Panc1 (cell line): Measurements from ENCODE around the gene SLC41A3. TPM values are rescaled to one million over a fixed set of nuclear protein-coding genes. Genes with fewer than 3 reads are reported as not detected.
"Not testable (repeated sequence)": the region's sequence is repeated elsewhere in the genome, so short reads cannot be mapped to it uniquely, and the experiment has no call there.

ENCODE experiments used
- ATAC-seq: fragments of 200-7000 bp; cut with Tn5 transposase; 2 replicates; pipeline ENCODE4 v1.9.1; 2020; ENCODE audit warnings: mild to moderate bottlenecking, moderate library complexity
- BruUV-seq: library from RNA; stranded (reverse); fragments of 400-500 nt; replicated peaks from 2 replicates; lab custom pipeline; 2021; lab: Mats Ljungman, UMichigan
- CTCF ChIA-PET: fragments of 300-600 bp; sonication (Branson Sonifier 250); formaldehyde crosslinking; loops from one replicate; lab custom pipeline; 2022; ENCODE audit warnings: antibody characterized with exemption; lab: Charles Lee
- POLR2A ChIA-PET: fragments of 300-600 bp; sonication (Branson Sonifier 250); formaldehyde crosslinking; loops from one replicate; lab custom pipeline; 2022; ENCODE audit warnings: antibody characterized with exemption; lab: Charles Lee
- DNase-seq: peaks from one replicate; pipeline ENCODE4 v3.0.0-alpha.2; 2010; ENCODE audit warnings: low read depth, low spot score
- H3K27ac ChIP-seq: 2 replicates; pipeline ENCODE4 v1.5.1; 2011; ENCODE audit warnings: mild to moderate bottlenecking, low read length, inconsistent platforms
- H3K27me3 ChIP-seq: fragments of 200-500 bp; sonication (Bioruptor generic); 2 replicates; pipeline ENCODE4 v1.6.0; 2014; ENCODE audit warnings: low read length, inconsistent platforms; ENCODE audit not compliant: control insufficient read depth, insufficient read depth
- H3K36me3 ChIP-seq: fragments of 200-500 bp; sonication (Bioruptor generic); 2 replicates; pipeline ENCODE4 v1.5.1; 2014; ENCODE audit warnings: inconsistent platforms, mild to moderate bottlenecking, low read length, moderate library complexity; ENCODE audit not compliant: control insufficient read depth, insufficient read depth
- H3K4me1 ChIP-seq: 2 replicates; pipeline ENCODE4 v1.5.1; 2011; ENCODE audit warnings: inconsistent platforms, mild to moderate bottlenecking, low read length, moderate library complexity; ENCODE audit not compliant: control insufficient read depth, insufficient read depth
- H3K4me3 ChIP-seq, 2 experiments: 2 replicates each; pipeline ENCODE4 v1.5.1; 2011 to 2012; ENCODE audit warnings: low read depth in 2 of 2, low read length in 2 of 2, mild to moderate bottlenecking in 2 of 2, inconsistent platforms in 1 of 2, moderate library complexity in 1 of 2
- H3K9me3 ChIP-seq: fragments of 200-500 bp; sonication (Bioruptor generic); 2 replicates; pipeline ENCODE4 v1.5.1; 2014; ENCODE audit warnings: low read depth, mild to moderate bottlenecking, inconsistent platforms, low read length, moderate library complexity; ENCODE audit not compliant: control insufficient read depth, insufficient read depth
- POLR2AphosphoS5 ChIP-seq: IDR thresholded peaks from 2 replicates; pipeline ENCODE4 v1.6.1; 2012; ENCODE audit warnings: mild to moderate bottlenecking, low read depth, low read length, moderate library complexity
- SIN3A ChIP-seq: IDR thresholded peaks from 2 replicates; pipeline ENCODE4 v1.6.1; 2012; ENCODE audit warnings: low read depth, mild to moderate bottlenecking, low read length, moderate library complexity, borderline replicate concordance; ENCODE audit not compliant: insufficient read depth
- TCF7L2 ChIP-seq: IDR thresholded peaks from 2 replicates; pipeline ENCODE4 v1.6.1; 2011; ENCODE audit warnings: mild to moderate bottlenecking, low read depth, low read length, inconsistent platforms
- in situ Hi-C: cut with HindIII; loops from 2 replicates; pipeline ENCODE4 v1.10.0; 2016; ENCODE audit warnings: low sequenced_read_pairs, low pct_unique_long_range_greater_than_20kb
- intact Hi-C: fragments of 100-400 bp; cut with micrococcal nuclease; formaldehyde crosslinking; loops from one replicate; pipeline ENCODE4 v1.10.0; 2022; ENCODE audit not compliant: unreplicated experiment
- total RNA-seq: library from RNA; stranded (reverse); gene quantifications from one replicate; pipeline ENCODE4 v1.2.1, GENCODE V29; 2021; ENCODE audit not compliant: unreplicated experiment
- TF ChIP-seq, protein P1 (sequence below): fragments of 450-650 bp; IDR thresholded peaks from 2 replicates; pipeline ENCODE4 v1.5.1; 2017; ENCODE audit warnings: mild to moderate bottlenecking
- TF ChIP-seq, protein P2 (sequence below), 2 experiments: IDR thresholded peaks; 2 replicates each; pipeline ENCODE4 v1.6.1; 2011 to 2012; ENCODE audit warnings: low read depth in 2 of 2, control low read depth in 1 of 2, low read length in 1 of 2, mild to moderate bottlenecking in 1 of 2, moderate library complexity in 1 of 2; ENCODE audit not compliant: insufficient read depth in 1 of 2

The SLC41A3 gene
- total RNA-seq, 1 experiment from 2014 or later: 39.0 TPM

DNA sequence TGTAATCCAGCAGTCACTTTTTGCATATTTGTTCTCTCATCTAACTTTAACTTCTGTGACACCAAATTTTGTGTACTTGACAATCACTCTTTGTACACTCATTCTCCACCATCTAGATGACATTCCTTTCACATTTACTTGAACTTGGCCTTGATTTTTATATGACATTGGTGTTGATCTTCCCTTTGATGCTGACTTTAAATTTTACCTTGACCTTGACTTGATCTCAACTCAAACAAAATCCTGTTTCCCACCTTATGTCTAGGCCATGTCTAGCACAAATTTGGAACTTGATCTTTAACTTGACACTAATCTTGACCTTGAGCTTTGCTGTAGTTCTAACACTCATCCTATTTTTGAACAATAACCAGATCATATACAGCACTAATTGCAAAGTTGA is 81.7 kb downstream of the SLC41A3 start:
- DNase-seq (no peak), ATAC-seq (no peak)
- Histone ChIP-seq H3K36me3 (no peaks in the 10 kb centered on the region), H3K9me3 (no peaks in the 10 kb centered on the region), H3K4me1 (no peaks in the 10 kb centered on the region), H3K27me3 (no peaks in the 10 kb centered on the region), H3K27ac (no peak overlapping the region), H3K4me3 (no peak overlapping the region)
- intact Hi-C loops: no loop called here
- TF ChIP-seq SIN3A: no peak
- TF ChIP-seq, protein P1, sequence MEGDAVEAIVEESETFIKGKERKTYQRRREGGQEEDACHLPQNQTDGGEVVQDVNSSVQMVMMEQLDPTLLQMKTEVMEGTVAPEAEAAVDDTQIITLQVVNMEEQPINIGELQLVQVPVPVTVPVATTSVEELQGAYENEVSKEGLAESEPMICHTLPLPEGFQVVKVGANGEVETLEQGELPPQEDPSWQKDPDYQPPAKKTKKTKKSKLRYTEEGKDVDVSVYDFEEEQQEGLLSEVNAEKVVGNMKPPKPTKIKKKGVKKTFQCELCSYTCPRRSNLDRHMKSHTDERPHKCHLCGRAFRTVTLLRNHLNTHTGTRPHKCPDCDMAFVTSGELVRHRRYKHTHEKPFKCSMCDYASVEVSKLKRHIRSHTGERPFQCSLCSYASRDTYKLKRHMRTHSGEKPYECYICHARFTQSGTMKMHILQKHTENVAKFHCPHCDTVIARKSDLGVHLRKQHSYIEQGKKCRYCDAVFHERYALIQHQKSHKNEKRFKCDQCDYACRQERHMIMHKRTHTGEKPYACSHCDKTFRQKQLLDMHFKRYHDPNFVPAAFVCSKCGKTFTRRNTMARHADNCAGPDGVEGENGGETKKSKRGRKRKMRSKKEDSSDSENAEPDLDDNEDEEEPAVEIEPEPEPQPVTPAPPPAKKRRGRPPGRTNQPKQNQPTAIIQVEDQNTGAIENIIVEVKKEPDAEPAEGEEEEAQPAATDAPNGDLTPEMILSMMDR: no peak
- TF ChIP-seq POLR2AphosphoS5: no peak
- TF ChIP-seq, protein P2, sequence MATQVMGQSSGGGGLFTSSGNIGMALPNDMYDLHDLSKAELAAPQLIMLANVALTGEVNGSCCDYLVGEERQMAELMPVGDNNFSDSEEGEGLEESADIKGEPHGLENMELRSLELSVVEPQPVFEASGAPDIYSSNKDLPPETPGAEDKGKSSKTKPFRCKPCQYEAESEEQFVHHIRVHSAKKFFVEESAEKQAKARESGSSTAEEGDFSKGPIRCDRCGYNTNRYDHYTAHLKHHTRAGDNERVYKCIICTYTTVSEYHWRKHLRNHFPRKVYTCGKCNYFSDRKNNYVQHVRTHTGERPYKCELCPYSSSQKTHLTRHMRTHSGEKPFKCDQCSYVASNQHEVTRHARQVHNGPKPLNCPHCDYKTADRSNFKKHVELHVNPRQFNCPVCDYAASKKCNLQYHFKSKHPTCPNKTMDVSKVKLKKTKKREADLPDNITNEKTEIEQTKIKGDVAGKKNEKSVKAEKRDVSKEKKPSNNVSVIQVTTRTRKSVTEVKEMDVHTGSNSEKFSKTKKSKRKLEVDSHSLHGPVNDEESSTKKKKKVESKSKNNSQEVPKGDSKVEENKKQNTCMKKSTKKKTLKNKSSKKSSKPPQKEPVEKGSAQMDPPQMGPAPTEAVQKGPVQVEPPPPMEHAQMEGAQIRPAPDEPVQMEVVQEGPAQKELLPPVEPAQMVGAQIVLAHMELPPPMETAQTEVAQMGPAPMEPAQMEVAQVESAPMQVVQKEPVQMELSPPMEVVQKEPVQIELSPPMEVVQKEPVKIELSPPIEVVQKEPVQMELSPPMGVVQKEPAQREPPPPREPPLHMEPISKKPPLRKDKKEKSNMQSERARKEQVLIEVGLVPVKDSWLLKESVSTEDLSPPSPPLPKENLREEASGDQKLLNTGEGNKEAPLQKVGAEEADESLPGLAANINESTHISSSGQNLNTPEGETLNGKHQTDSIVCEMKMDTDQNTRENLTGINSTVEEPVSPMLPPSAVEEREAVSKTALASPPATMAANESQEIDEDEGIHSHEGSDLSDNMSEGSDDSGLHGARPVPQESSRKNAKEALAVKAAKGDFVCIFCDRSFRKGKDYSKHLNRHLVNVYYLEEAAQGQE (IDR thresholded peaks at IDR 0.05; ENCODE audit: insufficient read depth in 1 of 2, low read depth in 2 of 2, low read length in 1 of 2): no peak
- TF ChIP-seq TCF7L2: no peak
- POLR2A ChIA-PET: no interaction called here
- BruUV-seq: no TSS peak
- CTCF ChIA-PET: no interaction called here
- in situ Hi-C loops: no loop called here

DNA sequence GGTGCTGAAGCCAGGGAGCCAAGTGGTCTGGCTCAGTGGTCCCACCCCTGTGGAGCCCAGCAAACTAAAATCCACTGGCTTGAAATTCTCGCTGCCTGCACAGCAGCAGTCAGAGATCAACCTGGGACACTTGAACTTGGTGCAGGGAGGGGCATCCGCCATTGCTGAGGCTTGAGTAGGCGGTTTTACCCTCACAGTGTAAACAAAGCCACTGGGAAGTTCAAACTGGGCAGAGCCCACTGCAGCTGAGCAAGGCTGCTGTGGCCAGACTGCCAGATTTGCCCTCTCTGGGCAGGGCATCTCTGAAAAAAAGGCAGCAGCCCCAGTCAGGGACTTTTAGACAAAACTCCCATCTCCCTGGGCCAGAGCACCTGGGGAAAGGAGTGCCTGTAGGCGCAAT is 87.2 kb downstream of the SLC41A3 start:
- H3K36me3 ChIP-seq, DNase-seq, H3K9me3 ChIP-seq, intact Hi-C loops, POLR2A ChIA-PET, BruUV-seq, ATAC-seq, H3K27ac ChIP-seq, H3K27me3 ChIP-seq, H3K4me3 ChIP-seq, H3K4me1 ChIP-seq, in situ Hi-C loops, CTCF ChIA-PET: not testable (repeated sequence)

DNA sequence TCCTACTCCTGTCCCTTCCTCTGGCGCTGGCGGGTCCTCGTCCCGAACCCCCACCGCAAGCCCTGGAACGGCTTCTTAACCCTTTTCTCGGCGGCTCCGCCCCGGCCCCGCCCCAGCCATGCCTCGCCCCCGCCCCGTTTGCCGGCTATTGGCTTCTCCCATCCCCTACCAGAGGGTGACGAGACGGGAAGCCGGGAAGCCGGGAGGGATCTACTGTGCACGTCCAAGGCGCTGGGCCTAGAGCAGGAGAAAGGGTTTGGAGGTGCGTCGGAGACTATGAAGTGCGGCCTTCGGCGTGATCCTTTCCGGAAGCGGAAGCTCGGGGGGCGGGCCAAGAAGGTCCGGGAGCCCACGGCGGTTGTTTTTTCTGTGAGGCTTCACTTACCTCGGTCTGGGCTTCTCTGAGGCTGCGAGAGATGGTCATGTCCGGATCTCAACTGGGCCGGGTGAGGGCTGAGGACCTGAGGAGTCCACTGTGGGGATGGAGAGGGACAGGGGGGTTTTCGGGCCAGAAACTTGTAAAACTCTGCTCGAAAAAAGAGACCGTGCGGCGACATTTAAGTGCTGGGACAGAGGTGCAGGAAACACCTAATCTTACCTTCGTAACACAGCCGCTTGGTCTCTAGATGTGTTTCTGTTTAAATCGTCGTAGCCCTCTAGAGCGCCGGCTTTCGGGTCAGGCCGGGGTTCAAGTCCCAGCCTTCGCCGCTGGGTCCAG is 93.5 kb downstream of the SLC41A3 start:
- Histone ChIP-seq H3K4me1 (peaks cover 4% of the 10 kb centered on the region; the same call in 1 of the 2 replicates), H3K4me3 (peak overlapping the region; percentile 70 to 88), H3K27ac (peak overlapping the region; percentile 85), H3K36me3 (no peaks in the 10 kb centered on the region), H3K9me3 (no peaks in the 10 kb centered on the region), H3K27me3 (peaks cover 12% of the 10 kb centered on the region; the same call in 1 of the 2 replicates)
- ChIA-PET CTCF (no interaction called here), POLR2A (no interaction called here)
- DNase-seq (peak; percentile 10), ATAC-seq (peak; percentile 100)
- intact Hi-C loops (no loop called here), in situ Hi-C loops (no loop called here)
- no TSS peak for BruUV-seq
- peak; percentile 71 for TF ChIP-seq POLR2AphosphoS5
- no peak for TF ChIP-seq TCF7L2

DNA sequence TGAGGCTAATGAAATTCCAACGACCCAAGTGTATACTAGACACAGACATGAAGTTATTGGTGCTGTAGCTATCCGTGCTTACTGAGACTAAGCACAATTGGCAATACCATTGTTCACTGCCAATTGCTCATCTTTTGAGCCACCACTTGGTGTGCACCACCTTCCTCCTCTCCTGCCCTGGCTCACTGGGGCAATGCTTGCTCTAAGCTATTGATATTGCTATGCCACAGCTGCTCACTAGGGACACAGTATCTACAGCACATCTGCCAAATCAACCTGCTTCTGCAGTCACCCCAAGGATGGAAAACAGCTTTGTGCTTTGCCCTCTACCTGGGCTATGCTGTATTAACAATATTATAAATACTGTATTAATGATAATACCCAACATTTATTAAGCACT is 99.0 kb downstream of the SLC41A3 start:
- intact Hi-C loops, H3K36me3 ChIP-seq, H3K9me3 ChIP-seq, CTCF ChIA-PET, in situ Hi-C loops, BruUV-seq, H3K4me1 ChIP-seq, POLR2A ChIA-PET, H3K27ac ChIP-seq, DNase-seq, H3K4me3 ChIP-seq: not testable (repeated sequence)
- peak; percentile 75 for ATAC-seq
- peaks cover 18% of the 10 kb centered on the region for H3K27me3 ChIP-seq

DNA sequence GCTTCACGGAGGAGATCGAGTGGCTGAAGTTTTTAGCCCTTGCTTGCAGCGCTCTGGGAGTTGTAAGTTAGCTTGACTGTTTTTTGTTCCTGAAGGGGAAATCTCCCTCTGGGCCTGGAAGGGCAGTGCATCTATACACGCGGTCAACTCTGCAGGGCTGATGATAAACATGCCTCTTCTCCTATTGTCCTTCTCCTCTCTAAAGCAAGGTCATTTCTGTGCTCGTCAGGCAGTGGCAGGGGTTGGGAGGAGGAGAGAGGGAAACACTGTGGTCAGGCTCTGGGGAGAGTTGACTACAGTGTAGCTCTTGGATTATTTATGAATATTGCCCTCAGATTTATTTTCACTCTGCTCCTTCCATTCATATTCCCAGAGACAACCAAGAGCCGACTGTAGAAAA is 106.8 kb downstream of the SLC41A3 start:
- DNase-seq, CTCF ChIA-PET, BruUV-seq, H3K36me3 ChIP-seq, intact Hi-C loops, H3K9me3 ChIP-seq, H3K4me1 ChIP-seq, H3K27ac ChIP-seq, ATAC-seq, H3K4me3 ChIP-seq, POLR2A ChIA-PET, in situ Hi-C loops: not testable (repeated sequence)
- peaks cover 18% of the 10 kb centered on the region for H3K27me3 ChIP-seq
